ENCODE data around the gene SLC47A2.
A peak's percentile ranks its signal among the peaks of the same experiment; 100 is the strongest.

Gene SLC47A2

DNA sequence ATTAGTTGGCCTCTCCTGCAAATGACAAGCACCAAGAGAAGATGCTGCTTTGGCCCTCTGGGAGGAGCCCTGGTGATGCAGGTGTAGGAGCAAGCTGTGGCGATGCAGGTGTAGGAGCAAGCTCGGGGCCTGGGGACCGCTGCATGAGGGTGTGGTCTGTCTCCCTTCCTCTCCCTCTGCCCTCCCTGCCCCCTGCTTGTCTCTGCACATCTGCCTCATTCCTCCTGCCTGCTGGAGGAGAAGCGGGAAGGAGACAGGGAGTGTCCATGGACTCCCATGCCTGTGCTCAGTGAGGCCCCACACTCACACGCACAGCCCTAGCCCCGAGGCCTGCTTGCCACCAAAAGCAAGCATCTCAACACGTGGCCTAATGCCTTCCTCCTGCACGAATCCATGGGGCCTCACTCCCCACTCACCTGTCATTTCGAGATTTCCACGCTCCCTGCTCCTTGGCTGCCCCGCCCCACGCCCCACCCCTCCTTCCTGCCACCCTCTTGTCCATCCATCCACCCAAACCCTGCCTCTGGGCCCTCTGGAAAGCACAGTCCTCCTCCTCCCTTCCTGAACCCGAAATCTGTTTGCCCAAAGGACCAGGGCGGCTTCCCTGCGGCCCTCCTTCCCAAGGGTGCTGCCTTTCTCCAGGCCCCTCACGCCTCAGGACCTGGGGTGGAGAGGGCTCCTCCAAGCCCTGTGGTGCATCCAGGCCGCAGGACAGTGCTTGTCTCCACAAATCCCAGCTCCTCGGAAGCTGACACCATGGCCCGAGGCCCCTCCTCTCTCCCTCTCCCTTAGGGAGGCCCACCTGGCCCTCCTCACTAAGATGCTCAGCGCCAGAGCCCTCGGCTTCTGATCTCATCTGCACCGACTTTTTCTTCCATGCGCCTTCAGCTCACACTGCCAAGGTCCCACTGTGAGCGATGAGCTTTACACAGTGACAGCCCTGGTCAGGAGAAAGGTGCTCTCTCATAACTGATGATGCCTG, 43.5 kb upstream of the SLC47A2 start:
- DNase-seq (ENCODE audit: low read depth), result no peak
- no peak overlapping the region for H3K4me3 ChIP-seq (ENCODE audit: low read depth, low read length)
- TF ChIP-seq, protein P1, sequence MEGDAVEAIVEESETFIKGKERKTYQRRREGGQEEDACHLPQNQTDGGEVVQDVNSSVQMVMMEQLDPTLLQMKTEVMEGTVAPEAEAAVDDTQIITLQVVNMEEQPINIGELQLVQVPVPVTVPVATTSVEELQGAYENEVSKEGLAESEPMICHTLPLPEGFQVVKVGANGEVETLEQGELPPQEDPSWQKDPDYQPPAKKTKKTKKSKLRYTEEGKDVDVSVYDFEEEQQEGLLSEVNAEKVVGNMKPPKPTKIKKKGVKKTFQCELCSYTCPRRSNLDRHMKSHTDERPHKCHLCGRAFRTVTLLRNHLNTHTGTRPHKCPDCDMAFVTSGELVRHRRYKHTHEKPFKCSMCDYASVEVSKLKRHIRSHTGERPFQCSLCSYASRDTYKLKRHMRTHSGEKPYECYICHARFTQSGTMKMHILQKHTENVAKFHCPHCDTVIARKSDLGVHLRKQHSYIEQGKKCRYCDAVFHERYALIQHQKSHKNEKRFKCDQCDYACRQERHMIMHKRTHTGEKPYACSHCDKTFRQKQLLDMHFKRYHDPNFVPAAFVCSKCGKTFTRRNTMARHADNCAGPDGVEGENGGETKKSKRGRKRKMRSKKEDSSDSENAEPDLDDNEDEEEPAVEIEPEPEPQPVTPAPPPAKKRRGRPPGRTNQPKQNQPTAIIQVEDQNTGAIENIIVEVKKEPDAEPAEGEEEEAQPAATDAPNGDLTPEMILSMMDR (IDR thresholded peaks at IDR 0.05; ENCODE audit: control insufficient read depth, extremely low read depth, insufficient read depth), result no peak

DNA sequence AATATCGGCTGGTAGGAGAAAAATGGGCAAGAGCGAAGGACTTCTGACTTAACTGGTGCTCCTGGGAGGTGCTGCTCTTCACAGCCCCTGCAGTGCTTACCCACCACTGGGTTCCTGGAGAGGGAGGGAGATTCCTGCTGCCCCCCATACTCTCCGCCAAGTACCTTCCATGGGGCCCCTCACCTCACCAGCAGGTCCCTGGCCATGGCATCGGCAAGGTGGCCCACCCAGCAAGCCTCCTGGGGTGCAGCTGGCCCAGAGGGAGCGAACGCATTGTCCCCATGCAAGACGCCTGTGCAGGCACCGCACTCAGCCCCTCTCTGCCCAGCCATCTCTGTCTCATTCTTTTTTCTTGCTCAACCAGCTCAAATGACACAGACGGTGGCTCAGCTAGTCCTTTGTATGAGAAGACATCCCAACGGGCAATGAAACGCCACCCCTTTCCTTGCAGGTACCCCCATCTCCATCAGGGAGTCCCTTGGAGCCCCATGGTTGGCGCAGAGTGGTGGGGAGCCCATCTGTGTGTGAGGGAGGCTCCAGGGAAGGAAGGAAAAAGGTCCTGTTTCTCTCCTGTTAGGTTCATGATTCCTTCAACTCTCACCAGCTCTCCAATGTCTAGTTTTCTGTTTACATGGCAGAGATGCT, 41.3 kb upstream of the SLC47A2 start:
- H3K4me3 ChIP-seq (ENCODE audit: low read depth, low read length), result no peak overlapping the region
- TF ChIP-seq, protein P1 (IDR thresholded peaks at IDR 0.05; ENCODE audit: control insufficient read depth, extremely low read depth, insufficient read depth), result no peak
- DNase-seq (ENCODE audit: low read depth), result no peak

DNA sequence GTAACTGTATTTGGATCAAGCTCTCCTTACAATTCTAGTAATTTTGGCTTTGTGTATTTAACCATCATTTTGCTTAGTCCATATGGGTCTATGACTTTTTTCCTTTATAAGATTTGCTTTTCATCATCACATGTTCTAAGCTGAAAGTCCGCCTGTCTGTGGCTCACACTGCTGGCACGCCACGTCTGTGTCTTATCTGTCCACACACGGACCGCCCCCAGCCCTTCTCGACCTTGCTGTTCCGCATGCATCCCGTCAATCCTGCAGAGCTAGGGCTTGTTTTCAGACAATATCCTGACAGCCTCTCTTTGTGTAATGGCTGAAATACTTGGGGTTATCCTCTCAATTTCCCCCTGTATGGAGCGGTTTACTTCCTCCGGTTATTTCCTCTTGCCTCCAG, 40.2 kb upstream of the SLC47A2 start:
- DNase-seq (ENCODE audit: low read depth), result no peak
- TF ChIP-seq, protein P1 (IDR thresholded peaks at IDR 0.05; ENCODE audit: control insufficient read depth, extremely low read depth, insufficient read depth), result no peak
- no peak overlapping the region for H3K4me3 ChIP-seq (ENCODE audit: low read depth, low read length)

DNA sequence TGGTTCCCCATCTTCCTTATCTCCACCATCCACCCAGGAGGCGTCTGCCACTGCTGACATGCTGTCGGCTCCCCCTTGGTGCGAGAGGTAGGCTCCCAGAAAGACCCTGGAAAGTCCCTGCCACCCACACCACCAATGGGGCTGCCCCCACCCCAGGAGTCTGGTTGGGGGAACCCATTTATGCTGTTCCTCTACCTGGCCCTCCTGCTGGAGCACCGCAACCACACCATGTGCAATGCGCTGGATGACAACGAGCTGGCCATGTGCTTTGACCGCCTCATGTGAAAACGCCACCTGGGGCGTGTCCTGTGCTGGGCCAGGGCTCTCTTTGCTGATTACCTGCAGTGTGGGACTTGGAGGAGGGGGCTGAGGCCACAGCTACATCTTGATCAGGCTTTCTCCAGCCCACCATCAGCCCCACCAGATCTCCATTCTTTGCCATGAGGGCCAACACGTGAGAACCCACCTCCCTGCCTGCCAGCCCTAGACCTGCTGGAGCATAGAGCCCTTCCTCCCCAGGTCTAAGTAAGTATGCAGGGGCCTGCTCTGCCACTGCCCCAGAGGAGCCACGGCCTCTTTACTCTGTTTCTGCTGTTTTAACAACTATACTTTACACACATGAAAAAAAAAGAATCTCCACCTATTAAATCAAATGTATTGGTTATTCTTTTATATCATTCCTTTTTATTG, 39.6 kb upstream of the SLC47A2 start:
- DNase-seq (ENCODE audit: low read depth), result no peak
- H3K4me3 ChIP-seq (ENCODE audit: low read depth, low read length), result no peak overlapping the region
- TF ChIP-seq, protein P1 (IDR thresholded peaks at IDR 0.05; ENCODE audit: control insufficient read depth, extremely low read depth, insufficient read depth), result no peak

DNA sequence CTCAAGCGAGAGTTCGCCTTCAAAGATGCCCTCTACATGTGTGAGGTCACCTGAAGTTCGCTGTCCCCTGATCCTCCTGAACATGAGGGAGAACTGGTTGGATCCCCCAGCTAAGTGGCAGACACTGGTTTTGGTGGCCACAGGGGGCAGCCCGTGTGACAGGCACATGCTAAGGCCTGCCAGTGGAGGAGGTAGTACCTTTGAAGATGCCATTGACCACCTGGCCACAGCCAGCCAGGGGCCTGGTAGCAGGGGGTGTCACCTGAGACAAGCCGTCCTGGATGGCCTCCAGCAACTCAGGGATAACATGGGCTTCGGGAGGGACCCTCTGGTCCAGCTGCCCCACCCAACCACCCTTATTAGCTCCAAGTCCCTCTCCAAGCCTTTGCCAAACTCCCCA, 39.0 kb upstream of the SLC47A2 start:
- no peak overlapping the region for H3K4me3 ChIP-seq (ENCODE audit: low read depth, low read length)
- TF ChIP-seq, protein P1 (IDR thresholded peaks at IDR 0.05; ENCODE audit: control insufficient read depth, extremely low read depth, insufficient read depth), result no peak
- no peak for DNase-seq (ENCODE audit: low read depth)

DNA sequence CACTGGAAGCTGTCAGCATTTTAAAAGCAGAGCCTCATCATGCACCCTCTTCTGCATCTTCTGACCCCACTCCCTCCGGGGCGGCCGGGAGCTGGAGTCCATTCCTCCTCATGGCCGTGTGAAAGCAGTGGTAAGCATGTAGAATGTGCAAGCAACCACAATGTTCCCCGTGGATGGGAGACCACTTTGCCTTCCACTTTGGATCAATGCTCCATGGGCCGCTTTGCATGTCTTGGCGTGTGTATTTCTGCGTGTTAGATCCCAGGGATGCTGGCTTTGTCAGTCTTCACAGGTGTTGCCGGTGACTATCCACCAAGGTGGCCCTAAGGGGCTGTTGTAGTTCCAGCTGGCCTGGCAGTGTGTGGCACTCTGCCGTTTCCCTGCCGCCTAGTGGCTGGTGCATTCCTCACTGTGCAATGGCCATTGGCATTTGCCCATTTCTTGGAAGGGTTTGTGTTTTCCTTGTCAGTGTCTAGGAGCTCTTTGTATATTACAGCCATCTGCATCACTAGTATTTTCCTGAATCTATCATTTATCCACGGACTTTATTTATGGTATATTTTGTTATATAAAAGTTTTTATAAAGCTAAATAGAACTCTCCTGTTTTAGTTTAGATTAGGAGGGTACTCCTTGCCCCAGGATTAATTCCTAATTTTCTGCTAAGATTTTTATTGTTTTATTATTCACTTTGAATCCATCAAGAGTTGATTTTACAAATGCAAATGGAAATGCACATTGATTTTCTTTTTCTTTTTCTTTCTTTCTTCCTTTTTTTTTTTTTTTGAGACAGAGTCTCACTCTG, 37.5 kb upstream of the SLC47A2 start:
- TF ChIP-seq, protein P1 (IDR thresholded peaks at IDR 0.05; ENCODE audit: control insufficient read depth, extremely low read depth, insufficient read depth), result peak; percentile 91
- DNase-seq (ENCODE audit: low read depth), result peak; percentile 64
- H3K4me3 ChIP-seq (ENCODE audit: low read depth, low read length), result no peak overlapping the region
